AG04449 (cell line): Measurements from ENCODE around the gene SPECC1.
"Not testable (repeated sequence)": the region's sequence is repeated elsewhere in the genome, so short reads cannot be mapped to it uniquely, and the experiment has no call there.

ENCODE experiments used
- CTCF ChIA-PET: fragments of 350-600 bp; formaldehyde crosslinking; extraction: SDS; loops from one replicate; lab custom pipeline; 2021; ENCODE audit warnings: antibody characterized with exemption; lab: Yijun Ruan, JAX
- POLR2A ChIA-PET: fragments of 400-600, 350-600 bp; formaldehyde crosslinking; extraction: SDS; loops from one replicate; lab custom pipeline; 2020; ENCODE audit warnings: antibody characterized with exemption, inconsistent platforms; lab: Yijun Ruan, JAX
- DNase-seq: peaks from one replicate; pipeline ENCODE4 v3.0.0-alpha.2; 2010; ENCODE audit warnings: low read depth, low spot score
- H3K4me3 ChIP-seq: 2 replicates; pipeline ENCODE4 v1.5.1; 2011; ENCODE audit warnings: low read depth, mild to moderate bottlenecking, control low read depth, low read length
- TF ChIP-seq, protein P1 (sequence below): IDR thresholded peaks from one replicate; pipeline ENCODE4 v1.5.1; 2011; ENCODE audit warnings: mild to moderate bottlenecking, moderate library complexity, low read length, control low read depth, inconsistent platforms; ENCODE audit not compliant: insufficient read depth; ENCODE audit errors: missing control alignments

Gene SPECC1

GRCh38 chr17:20320535-20321229 lies 311.5 kb downstream of the SPECC1 start:
- CTCF ChIA-PET, result interaction anchor here (0.8 to 1.8 kb wide), 4 partner anchors 94 to 329 kb away, joined by 3 to 11 read pairs (median 4); no protein-coding TSS in a partner anchor
- DNase-seq, POLR2A ChIA-PET, H3K4me3 ChIP-seq: not testable (repeated sequence)
- TF ChIP-seq, protein P1, sequence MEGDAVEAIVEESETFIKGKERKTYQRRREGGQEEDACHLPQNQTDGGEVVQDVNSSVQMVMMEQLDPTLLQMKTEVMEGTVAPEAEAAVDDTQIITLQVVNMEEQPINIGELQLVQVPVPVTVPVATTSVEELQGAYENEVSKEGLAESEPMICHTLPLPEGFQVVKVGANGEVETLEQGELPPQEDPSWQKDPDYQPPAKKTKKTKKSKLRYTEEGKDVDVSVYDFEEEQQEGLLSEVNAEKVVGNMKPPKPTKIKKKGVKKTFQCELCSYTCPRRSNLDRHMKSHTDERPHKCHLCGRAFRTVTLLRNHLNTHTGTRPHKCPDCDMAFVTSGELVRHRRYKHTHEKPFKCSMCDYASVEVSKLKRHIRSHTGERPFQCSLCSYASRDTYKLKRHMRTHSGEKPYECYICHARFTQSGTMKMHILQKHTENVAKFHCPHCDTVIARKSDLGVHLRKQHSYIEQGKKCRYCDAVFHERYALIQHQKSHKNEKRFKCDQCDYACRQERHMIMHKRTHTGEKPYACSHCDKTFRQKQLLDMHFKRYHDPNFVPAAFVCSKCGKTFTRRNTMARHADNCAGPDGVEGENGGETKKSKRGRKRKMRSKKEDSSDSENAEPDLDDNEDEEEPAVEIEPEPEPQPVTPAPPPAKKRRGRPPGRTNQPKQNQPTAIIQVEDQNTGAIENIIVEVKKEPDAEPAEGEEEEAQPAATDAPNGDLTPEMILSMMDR, result peak; percentile 65

GRCh38 chr17:20321357-20321756 lies 312.2 kb downstream of the SPECC1 start:
- DNase-seq, H3K4me3 ChIP-seq, POLR2A ChIA-PET: not testable (repeated sequence)
- CTCF ChIA-PET, result interaction anchor here (1.8 kb wide), 1 partner anchor 95 kb away, joined by 11 read pairs; no protein-coding TSS in a partner anchor

- H3K4me3 ChIP-seq, POLR2A ChIA-PET, DNase-seq, CTCF ChIA-PET: not testable (repeated sequence)
Observed at GRCh38 chr17:20327739-20328138, 318.6 kb downstream of the SPECC1 start.

DNA sequence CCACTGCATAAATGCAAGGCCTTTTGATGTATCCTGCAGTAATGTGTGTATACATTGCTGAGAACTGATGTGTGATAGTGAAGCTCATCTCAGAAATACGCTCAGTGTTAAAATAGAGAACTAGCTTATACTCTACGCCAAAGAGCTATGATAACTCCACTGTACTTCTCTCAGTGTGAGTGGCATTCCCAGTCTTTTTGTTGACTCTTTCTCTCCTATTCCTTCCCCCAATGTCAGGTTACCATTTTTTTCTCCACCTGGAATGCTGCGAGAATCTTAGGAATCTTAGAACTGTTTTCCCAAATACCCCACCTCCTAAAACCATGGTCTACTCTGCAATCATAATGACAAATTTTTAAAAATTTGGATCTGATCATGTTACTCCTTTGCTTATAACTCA lies 342.2 kb downstream of the SPECC1 start:
- DNase-seq, POLR2A ChIA-PET, CTCF ChIA-PET, H3K4me3 ChIP-seq: not testable (repeated sequence)

DNA sequence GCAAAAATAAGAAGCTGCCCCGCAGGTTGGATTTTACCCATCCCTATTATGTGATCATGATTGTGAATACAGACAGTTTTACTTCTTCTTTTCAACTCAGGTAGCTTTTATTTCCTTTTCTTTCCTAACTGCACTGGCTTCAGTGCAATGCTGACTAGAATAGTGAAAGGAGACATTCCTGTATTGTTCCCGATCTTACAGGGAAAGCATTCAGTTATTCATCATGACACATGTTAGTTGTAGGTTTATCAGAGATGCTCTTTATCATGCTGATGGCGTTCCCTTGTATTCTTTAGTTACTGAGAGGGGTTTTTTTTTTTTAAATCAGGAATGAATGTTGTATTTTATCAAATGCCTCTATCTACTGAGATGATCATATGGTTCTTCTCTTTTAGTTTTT lies 343.4 kb downstream of the SPECC1 start:
- POLR2A ChIA-PET, H3K4me3 ChIP-seq, CTCF ChIA-PET, DNase-seq: not testable (repeated sequence)

DNA sequence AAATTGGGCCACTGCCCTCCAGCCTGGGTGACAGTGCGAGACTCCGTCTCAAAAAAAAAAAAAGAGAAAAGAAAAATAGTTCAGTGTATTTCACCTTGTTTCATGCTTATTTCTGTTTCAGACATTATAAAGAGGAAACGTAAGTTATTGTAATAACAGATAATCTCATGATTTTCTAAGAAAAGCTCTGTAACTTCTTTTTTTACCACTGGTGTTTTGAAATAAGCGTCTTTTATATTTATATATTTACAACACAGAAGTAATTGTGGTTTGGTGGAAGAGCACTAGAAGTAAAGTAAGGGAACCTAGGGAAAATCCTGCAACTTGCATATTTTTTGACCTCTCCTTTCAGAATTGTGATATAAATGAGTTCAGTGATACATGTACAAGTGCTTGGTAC lies 354.7 kb downstream of the SPECC1 start:
- CTCF ChIA-PET, POLR2A ChIA-PET, H3K4me3 ChIP-seq, DNase-seq: not testable (repeated sequence)
